Inferior parietal cortex (tissue), 1 donor: Measurements from ENCODE around the gene RPS14.

Experiments
- DNase-seq: peaks from one replicate; pipeline ENCODE4 v3.0.0-alpha.2; 2016; ENCODE audit errors: extremely low spot score

RPS14 gene

DNA sequence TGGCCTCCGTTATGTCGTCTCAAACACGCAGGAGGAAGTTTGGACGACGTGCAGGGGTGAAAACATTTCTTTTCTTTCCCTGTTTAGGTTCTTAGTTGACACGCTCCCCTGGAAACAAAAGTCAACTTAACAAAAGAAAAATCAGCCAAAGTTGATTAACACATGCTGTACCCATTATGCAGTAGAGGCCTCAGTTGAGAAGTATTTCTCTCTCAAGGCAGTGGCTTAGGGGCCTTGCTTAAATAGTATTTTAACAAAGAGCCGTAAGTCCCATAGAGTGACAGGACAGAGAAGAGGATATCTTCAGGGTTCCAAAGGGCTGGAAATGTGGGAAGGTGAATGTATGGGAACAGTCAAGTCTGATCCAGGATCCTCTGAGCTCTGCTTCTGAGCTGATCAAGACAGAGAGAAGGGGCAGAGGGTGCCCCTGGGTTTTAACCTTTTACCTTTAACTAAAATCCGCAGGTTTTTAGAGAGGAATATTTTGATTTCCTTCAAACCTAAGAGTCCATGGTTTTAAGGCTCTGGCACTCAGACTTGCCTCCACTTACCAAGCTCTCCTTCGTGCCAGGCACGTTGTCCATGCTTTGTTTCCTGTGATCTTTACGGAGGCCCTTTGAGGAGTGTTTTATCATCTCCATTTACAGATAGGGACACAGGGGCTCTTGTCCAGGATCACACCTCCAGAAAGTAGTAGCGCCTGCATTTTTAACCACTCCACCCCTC, 36.2 kb downstream of the RPS14 start:
- no peak for DNase-seq

DNA sequence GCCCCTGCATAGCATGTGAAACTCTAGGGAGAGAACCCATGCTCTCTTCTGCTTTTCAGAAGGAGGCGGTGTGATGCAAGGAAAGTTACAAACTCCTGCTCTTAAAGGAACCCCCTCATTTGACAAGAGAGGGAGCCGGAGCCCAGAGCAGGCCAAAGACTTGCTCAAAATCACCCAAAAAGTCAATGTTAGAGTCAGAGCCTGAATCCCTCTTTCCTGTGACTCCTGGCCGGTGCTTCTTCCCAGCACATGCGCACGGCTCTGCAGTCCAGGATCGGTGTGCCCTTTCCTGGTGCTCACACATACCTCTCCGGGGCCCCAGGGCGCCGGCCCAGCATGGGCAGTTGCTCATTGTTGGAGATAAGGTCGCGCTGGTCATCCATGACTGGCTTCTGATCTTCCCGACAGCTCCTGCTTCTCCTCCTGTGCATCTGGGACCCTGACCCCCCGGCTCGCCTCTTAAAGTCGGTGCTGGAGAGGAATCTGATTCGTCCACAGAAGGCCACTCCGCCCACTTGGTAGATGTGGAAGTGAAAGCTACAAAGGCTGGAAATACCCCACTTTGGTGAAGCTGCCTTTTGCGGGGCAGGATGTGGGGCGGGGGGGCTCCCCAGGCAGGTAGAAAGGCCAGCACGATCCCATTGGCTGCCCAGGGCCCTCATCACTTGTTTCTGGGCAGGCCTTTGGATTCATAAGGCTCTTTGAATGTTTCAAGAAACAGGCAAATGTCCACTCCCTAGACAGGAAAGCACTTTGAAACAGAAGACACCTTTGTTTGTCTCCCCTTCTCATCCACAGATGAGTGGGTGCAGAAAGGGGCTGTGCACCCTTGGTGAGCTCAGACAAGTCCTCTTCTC, 37.0 kb downstream of the RPS14 start, which contains the start of gene CD74:
CD74 (minus strand) TSS at position 592 of the 857 bp plus-strand sequence; CDS start at position 431, 161 bp downstream.
- DNase-seq: no peak

DNA sequence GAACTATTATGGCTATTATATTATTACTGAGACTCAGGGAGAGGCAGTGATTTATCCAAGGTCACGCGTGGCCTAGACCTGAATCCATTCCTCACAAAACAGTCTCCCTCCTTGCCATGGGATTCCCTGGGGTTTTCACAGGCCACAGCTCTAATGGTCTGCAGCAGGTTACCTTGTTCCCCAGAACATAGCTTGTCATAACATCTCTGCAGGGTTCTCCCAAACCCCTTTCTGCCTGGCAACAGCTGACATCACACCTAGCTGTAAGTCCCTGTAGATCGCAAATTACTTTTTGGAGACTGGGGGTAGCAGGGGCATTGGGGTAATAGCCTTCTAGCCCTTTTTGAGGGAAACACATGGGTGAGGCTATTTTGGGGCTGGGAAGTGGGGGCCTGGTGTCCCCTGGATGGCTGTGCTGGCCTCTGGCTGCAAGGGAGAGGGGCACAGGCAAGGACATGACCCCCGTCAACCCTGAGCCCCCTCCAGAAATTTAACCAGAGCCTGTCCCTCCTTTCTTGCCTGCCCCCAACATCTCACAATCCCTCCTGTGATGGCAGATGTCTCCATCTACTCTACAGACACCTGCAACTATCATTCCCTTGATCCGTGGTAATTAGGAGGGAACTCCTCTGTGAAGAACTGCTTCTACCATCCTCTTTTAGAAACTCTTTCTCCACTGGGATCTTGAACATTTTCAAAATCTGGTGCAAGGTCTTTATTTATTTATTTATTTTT, 38.1 kb downstream of the RPS14 start:
- DNase-seq: no peak

DNA sequence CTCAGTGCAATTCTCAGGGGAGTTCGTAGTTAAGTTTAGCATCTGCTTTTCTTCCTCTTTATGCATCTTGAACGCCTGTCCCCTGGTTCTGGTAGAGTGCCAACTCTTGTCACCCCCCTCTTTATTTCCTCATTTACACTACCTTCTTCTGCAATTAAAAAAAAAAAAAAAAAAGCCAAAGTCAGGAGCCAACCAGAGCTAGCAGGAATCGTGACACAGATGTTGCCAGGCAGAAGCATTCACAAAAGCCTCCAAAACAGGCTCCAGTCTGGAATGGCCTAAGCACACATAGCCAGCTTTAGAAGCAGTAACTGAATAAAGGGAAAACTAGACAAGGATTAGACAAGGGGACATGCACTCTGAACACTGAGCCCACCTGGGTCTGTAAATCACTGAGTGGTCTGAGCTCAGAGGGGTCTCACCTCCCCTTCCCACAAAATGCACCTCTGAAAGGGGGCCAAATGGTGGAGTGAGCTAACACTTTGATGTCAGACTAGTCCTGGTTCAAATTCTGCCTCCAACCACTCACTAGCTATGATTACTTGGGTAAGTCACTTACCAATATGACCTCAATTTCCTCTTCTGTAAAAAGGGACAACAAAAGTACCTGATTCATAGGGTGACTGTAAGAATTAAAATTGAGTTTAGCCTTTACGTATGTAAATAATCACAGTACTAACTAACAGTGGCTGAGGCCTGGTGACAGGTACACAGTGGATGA, 38.9 kb downstream of the RPS14 start:
- DNase-seq: peak; percentile 84

DNA sequence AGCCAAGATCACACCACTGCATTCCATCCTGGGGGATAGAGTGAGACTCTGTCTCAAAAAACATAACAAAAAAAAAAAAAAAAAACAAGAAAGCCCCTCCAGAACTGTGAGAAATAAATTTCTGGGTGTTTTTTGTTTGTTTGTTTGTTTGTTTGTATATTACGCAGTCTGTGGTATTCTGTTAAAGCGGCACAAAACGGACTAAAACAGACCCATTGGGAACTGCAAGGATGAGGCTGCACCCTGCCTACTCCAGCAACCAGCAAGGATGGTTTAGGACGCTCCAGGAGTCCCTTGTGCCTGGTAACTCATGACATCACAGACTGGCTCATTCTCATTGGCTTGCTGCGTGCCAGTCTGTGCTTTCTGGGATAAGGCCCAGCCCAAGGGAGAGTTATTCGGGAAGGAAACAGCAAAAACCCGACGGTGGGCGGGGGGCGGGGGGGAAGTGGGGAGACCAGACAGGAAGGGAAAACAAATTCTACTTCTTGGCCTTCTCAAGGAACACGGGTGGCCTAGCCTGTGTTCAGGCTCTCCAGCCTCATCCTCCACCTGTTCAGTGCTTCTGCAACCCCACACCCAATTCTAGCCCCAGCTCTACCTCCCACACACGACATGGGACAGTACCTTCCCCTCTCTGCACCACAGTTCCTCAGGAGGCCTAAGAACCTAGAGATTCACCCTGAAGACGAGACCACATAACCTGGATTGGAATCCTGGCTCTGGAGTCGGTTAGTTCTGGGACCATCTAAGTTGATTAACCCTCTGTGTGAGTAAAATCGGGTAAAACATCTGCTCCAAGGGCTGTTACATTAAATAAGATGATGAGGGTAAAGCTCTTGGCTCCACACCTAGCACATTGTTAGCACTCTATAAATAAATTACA, 39.7 kb downstream of the RPS14 start:
- peak; percentile 93 for DNase-seq

DNA sequence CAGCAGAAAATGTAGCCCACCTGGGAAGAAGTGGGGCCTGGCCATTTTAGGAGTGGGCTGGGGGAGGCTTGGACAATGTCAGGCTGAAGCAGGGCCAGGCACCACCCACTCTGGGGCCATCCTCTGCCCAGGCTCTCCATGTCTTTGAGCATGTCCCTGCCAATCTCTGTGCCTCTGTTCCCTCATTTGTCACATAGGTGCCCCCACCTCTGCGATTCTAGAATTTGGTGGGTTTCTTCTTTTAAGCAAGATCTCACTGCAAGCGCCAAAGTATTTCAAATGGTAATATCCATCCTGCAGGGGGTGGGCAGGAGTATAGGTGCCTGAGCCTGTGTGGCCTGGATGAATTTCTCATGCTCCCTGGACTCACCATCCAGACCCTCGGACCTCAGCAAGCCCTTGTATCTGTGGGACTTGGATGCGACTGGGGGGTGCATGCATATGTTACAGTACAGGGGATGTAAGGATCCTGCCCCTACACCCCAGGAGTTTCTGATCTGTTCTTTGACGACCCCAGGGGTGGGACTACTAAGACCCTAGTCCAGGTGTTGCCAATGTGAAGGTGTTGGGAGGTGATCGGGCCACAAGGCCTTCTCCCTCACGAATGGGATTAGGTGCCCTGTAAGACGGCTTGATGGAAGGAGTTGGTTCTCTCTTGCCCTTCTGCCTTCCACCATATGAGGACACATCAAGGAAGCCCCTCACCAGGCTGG, 41.2 kb downstream of the RPS14 start:
- DNase-seq: no peak

DNA sequence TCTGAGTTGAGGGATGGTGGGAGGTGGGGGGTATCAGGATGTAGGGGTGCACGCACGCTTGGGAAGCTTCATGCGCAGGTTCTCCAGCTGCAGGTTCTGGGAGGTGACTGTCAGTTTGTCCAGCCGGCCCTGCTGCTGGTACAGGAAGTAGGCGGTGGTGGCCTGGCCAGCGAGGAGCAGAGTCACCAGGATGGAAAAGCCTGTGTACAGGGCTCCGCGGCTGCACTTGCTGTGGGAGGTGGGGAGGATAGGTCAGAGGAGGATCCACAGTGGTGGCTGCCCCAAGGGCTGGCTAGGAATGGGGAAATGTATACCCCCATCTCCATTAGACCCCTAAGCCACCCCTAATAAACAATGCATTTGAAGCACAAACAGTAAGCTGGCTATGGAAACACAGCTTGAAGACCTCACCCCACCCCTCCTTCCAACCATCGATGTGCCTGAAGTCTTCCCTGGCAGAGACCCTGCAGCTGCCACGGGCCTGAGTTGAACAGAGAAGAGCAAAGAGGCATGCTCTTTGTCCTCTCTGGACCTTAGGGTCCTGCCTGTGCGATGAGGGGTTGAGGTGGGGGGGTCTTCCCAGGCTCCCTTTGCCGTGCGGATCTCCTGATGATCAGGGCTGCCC, 42.3 kb downstream of the RPS14 start:
- DNase-seq: no peak

DNA sequence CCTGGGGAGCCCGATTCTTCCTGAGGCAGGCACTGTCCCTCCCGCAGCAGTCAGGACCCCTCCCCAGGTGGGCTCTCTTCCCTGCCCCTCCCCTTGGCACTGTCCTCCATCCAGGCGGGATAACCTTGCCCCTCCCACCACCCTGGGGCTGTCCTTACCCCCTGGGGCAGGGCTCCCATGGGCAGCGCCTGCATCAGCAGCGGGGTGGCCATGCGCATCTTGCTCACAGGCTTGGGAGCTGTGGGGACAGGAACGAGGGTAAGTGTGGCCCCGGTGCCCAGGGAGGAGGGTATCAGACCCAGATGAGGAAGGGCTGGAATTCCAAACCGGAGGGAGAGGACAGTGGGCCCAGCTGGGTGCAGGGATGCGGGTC, 42.8 kb downstream of the RPS14 start:
- no peak for DNase-seq

DNA sequence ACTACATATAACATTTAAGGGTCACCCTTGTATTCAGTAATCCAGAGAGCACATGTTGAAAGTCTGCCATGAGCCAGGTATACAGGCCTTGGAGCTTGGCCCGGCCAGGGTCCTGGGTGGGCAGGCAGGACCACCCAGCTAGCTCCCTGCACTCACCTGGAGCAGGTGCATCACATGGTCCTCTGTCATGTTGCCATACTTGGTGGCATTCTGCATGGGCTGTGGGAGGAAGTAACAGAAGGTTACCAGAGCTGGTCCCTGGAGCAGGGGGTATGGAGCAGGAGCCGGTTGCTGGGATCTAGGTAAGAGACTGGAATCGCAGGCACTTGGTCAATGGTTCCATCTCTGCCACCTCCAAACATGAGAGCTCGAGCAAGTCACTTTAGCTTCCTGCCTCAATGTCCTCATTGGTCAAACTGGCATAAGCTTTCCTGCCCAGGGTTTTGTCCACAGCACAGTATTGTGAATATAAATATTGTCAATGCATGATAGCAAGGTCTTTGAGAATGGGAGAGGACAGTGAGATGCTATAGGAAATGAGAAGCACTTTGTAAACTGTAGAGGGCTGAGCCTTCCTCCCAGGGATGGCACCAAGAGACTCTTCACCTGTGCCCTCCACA, 43.3 kb downstream of the RPS14 start:
- no peak for DNase-seq

DNA sequence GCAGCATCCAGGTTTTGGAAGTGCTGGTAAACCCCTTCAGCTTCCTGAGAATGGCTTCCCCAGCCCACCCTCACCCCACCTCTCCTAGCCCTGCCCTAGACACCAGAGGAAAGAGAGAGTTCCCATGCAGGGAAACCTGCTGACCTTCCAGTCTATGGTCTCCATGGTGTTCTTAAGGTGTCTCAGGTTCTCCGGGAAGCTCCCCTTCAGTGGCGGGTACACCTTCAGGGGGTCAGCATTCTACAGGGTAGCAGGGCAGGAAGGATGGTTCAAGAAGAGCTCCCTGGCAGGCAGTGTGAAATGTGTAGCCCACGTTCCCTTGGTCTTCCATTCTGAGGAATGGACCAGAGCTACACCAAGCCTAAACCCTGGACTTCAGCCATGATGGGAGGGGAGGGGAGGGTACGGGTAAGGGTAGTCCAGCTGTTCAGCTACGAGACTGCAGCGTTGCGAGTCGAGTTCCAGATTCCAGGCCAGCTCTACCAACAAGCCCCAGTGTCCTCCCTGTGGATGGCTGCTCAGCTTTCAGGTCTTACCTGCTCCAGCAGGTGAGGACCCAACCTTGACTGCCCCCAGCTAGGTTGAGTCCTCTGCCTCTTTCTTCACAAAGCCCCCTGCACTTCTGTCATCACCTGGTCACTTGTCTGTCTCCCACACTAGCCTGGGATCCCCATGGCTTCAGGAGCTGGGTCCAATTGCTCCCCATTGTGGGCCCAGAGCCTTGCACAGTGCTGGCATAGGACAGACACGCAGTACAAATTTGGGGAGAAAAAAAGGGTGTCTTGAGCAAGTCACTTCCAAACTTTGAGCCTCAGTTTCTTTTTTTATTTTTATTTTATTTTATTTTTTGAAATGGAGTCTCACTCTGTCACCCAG, 44.4 kb downstream of the RPS14 start:
- no peak for DNase-seq

DNA sequence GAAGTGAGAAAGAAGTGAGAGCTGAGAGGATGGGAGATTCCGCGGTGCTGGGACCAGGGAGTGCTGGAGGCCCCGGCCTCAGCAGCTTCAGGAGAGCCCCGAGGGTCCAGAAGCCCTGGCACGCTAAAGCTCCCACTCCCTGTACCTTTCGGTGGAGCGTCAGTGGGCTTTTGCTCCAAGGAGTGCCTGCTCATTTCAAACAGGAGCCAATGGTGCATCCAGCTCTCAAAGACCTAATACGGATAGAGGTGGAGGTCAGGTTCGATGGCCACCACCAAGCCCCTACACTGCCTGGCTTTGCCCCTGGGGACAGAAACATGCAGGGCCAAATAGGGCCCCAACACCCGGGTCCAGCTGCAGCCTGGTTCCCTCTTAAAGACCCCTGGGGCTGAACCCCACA, 45.0 kb downstream of the RPS14 start:
- no peak for DNase-seq

DNA sequence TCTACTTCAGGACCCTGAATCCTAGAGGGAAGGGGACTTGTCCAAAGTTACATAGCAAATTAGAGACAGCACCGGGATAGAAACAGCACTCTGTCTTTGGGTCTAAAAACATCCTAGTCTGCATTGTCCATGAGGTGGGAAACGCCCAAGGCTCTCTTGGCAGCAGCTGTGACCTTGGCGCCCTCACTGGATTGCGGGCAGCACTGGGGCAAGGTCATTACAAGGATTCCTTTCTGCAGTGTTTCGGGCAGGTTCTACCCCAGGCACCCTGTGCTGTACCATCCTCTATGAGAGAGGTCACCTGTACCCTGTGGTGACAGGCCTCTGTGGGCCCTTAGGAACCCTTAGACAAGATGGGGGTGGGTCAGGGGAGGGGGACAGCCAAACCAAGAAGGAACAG, 45.4 kb downstream of the RPS14 start:
- DNase-seq: no peak

DNA sequence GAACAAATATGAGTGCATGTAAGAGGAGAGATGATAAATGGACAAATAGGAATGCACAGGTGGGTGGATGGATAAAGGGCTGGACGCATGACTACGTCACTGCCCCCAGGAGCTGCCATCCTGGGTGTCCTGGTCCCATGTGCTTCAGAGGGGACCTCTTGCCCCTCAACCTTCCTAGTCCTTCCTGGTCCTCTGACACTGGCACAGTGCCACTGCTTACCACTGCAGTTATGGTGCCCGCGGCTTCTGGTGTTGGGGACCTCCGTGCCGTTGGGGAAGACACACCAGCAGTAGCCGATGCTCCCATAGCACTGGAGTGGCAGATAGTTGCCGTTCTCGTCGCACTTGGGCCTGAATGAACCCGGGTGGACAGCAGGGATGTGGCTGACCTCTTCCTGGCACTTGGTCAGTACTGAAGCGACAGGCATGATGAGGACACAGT, 46.6 kb downstream of the RPS14 start:
- DNase-seq: no peak

DNA sequence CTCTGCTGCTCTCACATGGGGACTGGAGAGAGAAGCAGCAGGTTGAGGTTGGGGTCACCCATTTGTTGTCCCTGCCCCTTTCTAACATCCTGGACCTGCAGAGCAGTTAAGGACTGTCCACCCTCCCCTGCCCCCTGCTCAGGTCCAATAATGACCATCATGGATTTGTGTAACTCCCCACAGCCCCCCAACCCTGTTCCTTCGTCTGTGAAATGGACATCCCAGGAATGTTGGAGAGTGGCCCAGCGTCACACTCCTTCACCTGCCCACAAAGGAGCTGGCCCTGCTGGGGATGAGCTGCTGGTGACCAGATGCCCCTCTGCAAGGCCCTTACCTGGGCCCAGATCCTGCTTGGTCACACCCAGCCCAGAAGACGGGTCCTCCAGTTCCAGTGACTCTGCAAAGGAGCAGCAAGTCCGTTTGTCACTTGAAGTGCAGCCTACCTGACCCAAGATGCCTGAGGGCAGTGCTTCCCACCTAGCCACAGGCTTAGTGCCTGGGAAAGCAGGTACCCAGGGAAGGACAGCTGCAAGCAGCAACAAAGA, 47.2 kb downstream of the RPS14 start:
- no peak for DNase-seq

DNA sequence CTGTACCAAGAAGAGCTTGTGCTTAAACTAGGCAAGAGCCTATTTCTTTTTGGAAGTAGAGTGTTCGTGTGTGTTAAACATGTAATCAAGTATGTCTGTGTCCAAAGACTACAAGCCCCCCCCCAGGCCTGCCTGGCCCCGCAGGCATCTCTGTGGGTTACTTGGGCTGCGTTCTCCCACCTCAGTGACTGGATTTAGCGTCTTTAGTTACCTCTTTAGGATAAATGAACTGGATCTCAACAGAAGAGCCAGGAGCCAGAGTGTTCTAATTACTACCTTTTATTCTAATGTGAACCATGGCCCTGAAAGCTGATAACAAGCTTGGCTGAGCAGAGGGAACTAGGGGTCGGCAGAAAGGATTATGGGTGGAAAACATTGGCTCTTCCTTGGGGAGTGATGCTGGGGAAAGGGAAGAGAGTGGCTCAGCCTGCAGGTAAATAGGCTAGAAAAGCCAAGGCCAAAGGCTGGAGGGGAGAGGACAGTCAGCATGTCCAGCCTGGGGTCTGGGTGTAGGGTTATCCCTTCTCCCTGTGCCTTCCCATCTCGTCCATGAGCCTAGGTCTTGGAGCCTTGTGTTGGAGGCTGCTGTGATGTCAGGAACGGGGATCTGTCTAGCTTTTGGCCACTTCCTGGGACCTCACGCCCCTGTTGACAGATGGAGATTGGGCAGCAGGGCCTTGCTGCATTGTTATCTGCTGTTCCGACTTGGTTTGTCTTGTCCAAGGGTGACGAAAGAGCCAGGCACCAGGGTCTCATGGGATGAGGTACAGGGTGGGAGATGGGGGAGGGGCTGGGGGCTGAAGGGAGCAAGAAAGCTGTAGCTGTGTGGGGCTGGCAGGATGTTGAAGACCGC, 47.9 kb downstream of the RPS14 start:
- DNase-seq: no peak

DNA sequence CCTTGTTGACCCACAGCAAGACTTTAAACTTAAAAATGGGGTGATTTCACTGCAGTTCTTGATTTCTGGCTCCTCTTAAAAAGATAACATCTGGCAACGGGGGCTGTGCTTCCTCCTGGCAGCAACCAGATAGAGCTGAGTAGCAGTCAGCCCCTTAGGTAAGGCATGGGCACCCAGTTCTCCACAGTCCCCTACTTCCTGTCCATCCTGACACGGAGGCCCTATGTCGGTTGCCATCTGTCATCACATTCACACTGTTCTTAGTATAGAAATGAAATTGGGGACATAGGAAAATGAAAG, 48.5 kb downstream of the RPS14 start:
- DNase-seq: no peak
